HAP-1 (cell line): Measurements from ENCODE around the gene ATP2A3.
"Not testable (repeated sequence)": the region's sequence is repeated elsewhere in the genome, so short reads cannot be mapped to it uniquely, and the experiment has no call there.

Experiments used
- DNase-seq, 2 experiments: peaks; one replicate each; pipeline ENCODE4 v3.0.0-alpha.2; 2016 to 2020; ENCODE audit warnings: low spot score in 2 of 2
- H3K27me3 ChIP-seq: fragments of 250-450 bp; sonication (Bioruptor Pico); 2 replicates; pipeline ENCODE4 v1.5.1; 2020; ENCODE audit warnings: low read depth, mild to moderate bottlenecking, moderate library complexity
- H3K36me3 ChIP-seq: fragments of 250-450 bp; sonication (Bioruptor Pico); replicated peaks from 2 replicates; pipeline ENCODE4 v1.5.1; 2020; ENCODE audit warnings: mild to moderate bottlenecking
- H3K4me1 ChIP-seq: fragments of 250-450 bp; sonication (Bioruptor Pico); 2 replicates; pipeline ENCODE4 v1.5.1; 2020; ENCODE audit warnings: mild to moderate bottlenecking
- H3K4me3 ChIP-seq: fragments of 250-450 bp; sonication (Bioruptor Pico); 2 replicates; pipeline ENCODE4 v1.5.1; 2020; ENCODE audit warnings: mild to moderate bottlenecking, moderate library complexity
- H3K9me3 ChIP-seq: fragments of 250-450 bp; sonication (Bioruptor Pico); 2 replicates; pipeline ENCODE4 v1.5.1; 2020; ENCODE audit warnings: mild to moderate bottlenecking, moderate library complexity
- in situ Hi-C: fragments of 300-500 bp; cut with MboI; formaldehyde crosslinking; loops from 3 replicates; pipeline ENCODE4 v1.14.3; 2020; ENCODE audit warnings: low sequenced_read_pairs, inconsistent platforms, mixed read lengths

The ATP2A3 gene

DNA sequence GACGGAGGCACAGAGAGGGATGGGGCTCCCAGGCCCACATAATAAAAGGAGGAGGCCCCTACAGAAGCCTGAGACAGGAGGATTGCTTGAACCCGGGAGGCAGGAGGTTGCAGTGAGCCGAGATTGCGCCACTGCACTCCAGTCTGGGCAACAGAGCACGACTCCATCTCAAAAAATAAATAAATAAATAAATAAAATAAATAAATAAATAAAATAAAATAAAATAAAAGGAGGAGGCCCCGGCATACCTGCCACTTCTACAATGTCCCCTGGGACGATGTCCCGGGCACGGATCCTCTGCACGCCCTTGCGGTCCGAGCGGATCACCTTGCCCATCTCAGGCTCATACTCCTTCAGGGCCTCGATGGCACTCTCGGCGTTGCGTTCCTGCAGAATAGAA, 13.2 kb downstream of the ATP2A3 start:
- Histone ChIP-seq H3K4me1 (no peaks in the 10 kb centered on the region), H3K9me3 (no peaks in the 10 kb centered on the region), H3K36me3 (no peaks in the 10 kb centered on the region), H3K27me3 (no peaks in the 10 kb centered on the region), H3K4me3 (no peak overlapping the region)
- in situ Hi-C loops = no loop called here
- no peak for DNase-seq

DNA sequence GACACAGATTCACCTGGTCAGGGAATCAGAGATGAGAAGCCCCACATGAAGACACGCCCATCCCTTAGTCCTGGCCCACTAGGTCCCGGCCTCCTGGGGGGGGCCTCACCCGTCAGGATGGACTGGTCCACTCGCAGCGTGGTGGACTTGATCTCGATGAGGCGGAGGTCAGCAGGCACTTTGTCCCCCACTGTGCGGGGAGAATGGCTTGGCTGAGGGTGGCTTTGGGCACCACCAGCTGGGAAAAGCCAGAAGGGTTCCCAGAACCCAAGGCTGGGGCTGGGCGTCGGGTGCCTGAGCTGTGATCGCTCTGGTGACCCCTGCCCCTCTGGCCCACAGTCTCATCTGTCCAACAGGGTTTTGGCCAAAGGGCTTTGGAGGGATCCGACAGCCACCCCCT, 13.7 kb downstream of the ATP2A3 start:
- H3K36me3 ChIP-seq = no peaks in the 10 kb centered on the region
- H3K4me3 ChIP-seq = no peak overlapping the region
- no peaks in the 10 kb centered on the region for H3K27me3 ChIP-seq
- H3K4me1 ChIP-seq = no peaks in the 10 kb centered on the region
- H3K9me3 ChIP-seq = no peaks in the 10 kb centered on the region
- DNase-seq = no peak
- in situ Hi-C loops = no loop called here

DNA sequence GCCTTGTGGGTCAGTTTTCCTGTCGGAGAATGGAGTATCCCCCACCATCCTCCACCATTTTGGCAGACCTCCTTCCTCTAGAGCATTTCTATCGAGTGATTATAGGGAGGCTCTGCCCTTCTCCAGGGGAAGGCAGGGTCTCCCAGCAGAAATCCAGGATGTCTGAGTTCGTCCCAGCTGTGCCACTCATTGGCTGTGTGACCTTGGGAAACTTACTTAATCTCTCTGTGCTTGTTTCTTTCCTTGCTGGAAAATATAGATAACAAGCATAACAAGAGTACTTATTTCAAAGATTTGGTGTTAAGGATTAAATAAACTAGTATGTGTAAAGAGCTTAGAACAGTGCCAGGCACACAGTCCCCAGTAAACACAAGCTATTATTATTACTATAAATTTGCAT, 14.8 kb downstream of the ATP2A3 start:
- Histone ChIP-seq H3K36me3 (no peaks in the 10 kb centered on the region), H3K4me1 (no peaks in the 10 kb centered on the region)

DNA sequence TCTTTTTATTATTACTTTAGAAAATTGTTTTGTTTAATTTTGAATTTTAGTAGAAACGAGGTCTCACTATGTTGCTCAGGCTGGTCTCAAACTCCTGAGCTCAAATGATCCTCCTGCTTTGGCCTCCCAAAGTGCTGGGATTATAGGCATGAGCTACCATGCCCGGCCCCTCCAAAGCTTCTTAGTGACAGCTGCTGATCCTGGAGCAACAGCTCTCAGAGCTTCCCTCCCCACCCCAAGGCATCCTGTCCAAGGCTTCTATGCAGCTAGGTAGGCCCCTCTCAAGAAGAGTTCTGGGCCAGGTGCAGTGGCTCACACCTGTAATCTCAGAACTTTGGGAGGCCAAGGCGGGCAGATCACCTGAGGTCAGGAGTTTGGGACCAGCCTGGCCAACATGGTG, 15.7 kb downstream of the ATP2A3 start:
- H3K4me3 ChIP-seq, H3K36me3 ChIP-seq, H3K9me3 ChIP-seq, DNase-seq, H3K4me1 ChIP-seq, in situ Hi-C loops, H3K27me3 ChIP-seq: not testable (repeated sequence)

More for the DNA sequence above, 14.8 kb downstream of the ATP2A3 start:
- Histone ChIP-seq H3K4me3 (no peak overlapping the region), H3K9me3 (no peaks in the 10 kb centered on the region), H3K27me3 (no peaks in the 10 kb centered on the region)
- in situ Hi-C loops = no loop called here
- DNase-seq = no peak

DNA sequence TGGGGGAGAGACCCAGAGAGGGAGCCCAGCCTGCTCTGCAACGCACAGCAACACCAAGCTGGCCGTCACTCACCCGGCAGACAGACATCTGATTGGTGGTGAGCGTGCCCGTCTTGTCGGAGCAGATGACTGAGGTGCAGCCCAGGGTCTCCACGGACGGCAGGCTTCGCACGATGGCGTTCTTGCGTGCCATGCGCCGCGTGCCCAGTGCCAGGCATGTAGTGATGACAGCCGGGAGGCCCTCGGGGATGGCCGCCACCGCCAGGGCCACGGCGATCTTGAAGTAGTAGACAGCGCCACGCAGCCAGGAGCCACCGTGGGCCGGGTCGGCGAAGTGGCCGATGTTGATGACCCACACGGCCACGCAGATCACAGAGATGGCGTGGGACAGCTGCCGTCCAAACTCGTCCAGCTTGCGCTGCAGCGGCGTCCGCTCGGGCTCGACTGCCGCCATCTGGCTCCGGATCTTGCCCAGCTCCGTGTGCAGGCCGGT, 16.9 kb downstream of the ATP2A3 start:
- H3K4me1 ChIP-seq = no peaks in the 10 kb centered on the region
- no peaks in the 10 kb centered on the region for H3K9me3 ChIP-seq
- in situ Hi-C loops = no loop called here
- no peak overlapping the region for H3K4me3 ChIP-seq
- DNase-seq = no peak
- no peaks in the 10 kb centered on the region for H3K36me3 ChIP-seq
- H3K27me3 ChIP-seq = no peaks in the 10 kb centered on the region

DNA sequence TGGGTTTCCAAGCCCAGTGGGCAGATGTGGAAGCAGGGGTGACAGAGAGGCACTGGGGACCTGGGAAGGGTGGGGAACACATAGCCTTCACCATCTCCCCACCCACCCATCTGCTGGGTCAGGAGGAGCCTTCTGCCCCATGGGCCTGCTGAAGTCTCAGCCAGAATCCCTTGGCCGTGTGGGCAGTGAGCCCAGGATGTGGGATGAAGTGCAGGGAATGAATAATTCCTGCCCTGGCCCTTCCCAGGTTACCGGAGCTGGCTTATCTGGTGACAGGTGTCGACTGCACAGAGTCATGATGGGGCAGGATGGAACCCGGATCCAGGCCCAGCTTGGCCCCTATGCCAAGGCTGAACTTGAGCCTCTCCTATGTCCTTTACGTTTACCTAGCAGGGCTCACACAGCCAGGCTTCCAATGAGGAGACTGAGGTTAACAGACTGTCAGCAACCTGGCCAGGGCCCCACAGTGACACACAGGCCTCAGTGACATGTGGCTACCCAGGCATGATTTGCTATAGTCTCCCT, 17.5 kb downstream of the ATP2A3 start:
- no peaks in the 10 kb centered on the region for H3K4me1 ChIP-seq
- no peaks in the 10 kb centered on the region for H3K36me3 ChIP-seq
- H3K9me3 ChIP-seq = no peaks in the 10 kb centered on the region
- no peak for DNase-seq
- in situ Hi-C loops = no loop called here
- H3K27me3 ChIP-seq = no peaks in the 10 kb centered on the region
- H3K4me3 ChIP-seq = no peak overlapping the region

DNA sequence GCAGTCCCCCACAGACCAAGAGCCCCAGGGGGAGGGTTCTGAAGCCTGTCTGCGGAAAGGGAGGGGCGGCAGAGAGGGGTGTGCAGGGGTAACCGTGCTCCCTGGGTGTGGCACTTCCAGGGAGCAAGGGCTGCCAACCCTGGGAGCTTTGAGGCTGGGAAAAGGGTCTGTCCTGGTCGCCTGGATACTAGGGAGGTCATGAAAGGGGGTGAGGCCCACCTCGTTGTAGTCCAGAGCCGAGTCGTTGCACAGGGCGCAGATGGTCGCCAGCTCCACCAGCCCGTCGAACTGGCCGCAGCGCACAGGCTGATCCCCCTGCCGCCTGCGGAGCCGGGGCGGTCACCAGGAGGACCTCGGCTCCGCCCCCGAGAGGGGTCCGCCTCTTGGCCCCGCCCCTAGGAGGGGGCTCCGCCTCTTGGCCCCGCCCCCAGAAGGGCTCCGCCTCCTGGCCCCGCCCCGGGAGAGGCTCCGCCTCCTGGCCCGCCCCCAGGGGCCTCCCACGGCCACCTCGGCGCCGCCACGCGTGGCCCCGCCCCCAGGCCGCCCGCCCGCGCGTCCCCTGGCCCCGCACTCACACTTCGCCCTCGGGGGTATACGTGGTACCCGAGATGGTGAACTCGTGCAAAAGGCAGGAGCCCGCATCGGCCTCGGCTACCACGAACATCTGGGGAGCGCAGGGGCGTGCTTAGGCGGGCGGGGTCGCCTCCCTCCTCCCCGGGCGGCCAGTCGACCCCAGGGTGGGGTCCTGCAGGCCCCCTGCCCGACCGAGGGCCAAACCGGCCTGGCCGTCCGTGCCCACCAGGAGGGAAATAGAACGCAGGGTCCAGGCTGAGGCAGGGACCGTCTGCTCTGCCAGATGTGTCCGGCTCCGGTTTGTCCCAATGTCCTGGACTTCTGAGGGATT, 19.5 kb downstream of the ATP2A3 start:
- H3K4me3 ChIP-seq = no peak overlapping the region
- in situ Hi-C loops = no loop called here
- no peaks in the 10 kb centered on the region for H3K36me3 ChIP-seq
- no peaks in the 10 kb centered on the region for H3K4me1 ChIP-seq
- no peaks in the 10 kb centered on the region for H3K9me3 ChIP-seq
- DNase-seq = peak in 1 of 2 experiments; percentile 44
- H3K27me3 ChIP-seq = no peaks in the 10 kb centered on the region

DNA sequence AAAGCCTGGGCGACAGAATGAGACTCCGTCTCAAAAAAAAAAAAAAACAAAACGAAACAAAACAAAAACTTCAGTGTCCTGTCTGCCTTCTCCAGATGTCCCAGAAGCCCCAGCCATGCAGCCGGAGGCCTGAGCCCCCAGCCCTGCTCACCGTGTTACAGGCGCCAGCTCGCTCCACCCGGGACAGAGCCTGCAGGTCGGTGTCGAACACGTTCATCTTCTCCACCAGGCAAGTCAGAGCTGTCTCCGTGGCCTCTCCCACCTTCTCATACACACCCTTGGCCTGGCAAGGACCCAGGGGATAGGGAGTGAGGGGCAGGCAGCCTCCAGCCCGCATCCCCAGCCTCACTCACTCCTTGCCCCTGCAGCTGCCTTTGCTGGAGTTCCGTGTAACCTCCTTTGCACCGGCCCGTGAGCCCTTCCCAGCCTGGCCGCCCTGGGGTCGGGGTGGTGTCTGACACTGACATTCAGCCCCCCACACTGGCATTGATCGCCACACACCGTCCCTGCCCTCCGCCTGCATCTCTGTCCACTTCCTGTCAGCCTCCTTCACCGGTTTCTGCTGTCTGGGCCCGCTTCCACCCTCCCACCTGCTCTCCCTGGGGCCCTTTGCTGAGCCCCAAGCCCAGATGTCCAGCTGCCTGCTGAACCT, 20.9 kb downstream of the ATP2A3 start:
- Histone ChIP-seq H3K36me3 (no peaks in the 10 kb centered on the region), H3K9me3 (no peaks in the 10 kb centered on the region), H3K4me3 (no peak overlapping the region), H3K27me3 (no peaks in the 10 kb centered on the region), H3K4me1 (no peaks in the 10 kb centered on the region)
- no peak for DNase-seq
- in situ Hi-C loops = no loop called here

DNA sequence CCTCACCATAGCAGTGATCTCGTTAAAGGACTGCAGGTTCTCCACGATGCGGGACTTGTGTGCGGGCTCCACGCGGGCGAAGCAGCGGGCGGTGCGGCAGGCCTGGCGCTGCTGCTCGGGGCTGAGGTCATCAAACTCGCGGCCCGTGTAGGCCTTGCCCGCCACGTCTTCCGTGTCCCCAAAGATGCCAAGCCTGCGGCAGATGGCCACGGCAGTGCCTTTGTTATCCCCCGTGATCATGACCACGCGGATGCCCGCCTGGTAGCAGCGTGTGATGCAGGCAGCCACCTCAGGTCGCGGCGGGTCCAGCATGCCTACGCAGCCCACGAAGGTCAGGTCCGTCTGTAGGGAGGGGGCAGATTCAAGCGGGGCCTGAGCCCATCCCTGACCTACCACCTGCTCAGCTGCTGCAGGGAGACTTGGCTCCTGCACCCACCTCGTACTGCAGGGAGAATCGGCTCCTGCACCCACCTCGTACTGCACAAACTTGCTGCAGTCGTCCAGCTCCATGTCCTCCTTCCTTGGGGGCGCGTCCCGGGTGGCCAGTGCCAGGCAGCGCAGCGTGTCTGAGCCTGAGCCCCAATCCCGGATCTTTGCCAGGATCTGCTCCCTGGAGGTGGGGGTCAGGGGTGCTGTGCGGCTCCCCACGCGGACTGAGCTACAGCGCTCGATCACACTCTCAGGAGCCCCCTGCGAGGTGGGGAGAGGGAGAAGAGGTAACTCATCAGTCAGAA, 23.1 kb downstream of the ATP2A3 start:
- Histone ChIP-seq H3K36me3 (no peaks in the 10 kb centered on the region), H3K4me1 (no peaks in the 10 kb centered on the region), H3K9me3 (no peaks in the 10 kb centered on the region), H3K4me3 (no peak overlapping the region), H3K27me3 (no peaks in the 10 kb centered on the region)
- no peak for DNase-seq
- in situ Hi-C loops = no loop called here

DNA sequence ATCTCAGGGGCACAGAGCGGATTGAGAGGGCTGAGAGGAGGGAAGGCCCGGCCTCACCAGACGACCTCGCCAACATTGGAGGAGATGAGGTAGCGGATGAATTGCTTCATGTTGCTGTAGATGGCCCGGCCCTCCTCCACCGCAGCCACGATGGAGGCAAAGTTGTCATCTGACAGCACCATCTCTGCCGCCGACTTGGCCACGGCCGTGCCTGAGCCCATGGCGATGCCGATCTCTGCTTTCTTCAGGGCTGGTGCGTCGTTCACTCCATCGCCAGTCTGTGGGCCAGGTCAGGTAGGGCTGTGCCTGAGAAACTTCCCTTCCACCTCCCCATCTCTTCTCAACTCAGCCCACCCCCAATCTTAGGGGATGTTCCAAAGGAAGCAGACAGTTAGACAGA, 26.9 kb downstream of the ATP2A3 start:
- Histone ChIP-seq H3K36me3 (no peaks in the 10 kb centered on the region), H3K27me3 (no peaks in the 10 kb centered on the region), H3K4me3 (no peak overlapping the region), H3K9me3 (no peaks in the 10 kb centered on the region), H3K4me1 (no peaks in the 10 kb centered on the region)
- no peak for DNase-seq
- in situ Hi-C loops = no loop called here

DNA sequence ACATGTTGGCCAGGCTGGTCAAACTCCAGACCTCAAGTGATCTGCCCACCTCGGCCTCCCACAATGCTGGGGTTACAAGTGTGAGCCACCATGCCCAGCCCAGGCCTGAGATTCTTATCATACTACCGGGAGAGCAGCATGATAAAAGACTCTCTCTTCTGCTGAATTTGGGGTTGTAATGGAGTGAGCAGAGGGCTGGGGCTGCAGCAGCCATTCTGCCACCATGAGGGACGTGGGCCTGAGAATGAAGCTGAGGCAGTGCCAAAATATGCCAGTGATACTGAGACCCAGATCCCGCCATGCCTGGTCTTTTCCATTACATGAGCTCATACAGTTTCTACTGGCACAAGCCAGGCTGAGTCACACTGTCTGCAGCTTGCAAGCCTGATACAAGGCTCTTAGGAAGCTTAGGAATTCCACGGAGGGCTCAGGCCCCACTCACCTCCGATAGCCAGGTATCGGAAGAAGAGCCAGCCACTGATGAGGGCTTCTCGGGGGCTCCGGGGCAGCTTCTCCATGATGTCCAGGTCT, 28.3 kb downstream of the ATP2A3 start:
- DNase-seq = no peak
- Histone ChIP-seq H3K27me3 (no peaks in the 10 kb centered on the region), H3K4me3 (no peak overlapping the region), H3K4me1 (no peaks in the 10 kb centered on the region), H3K9me3 (no peaks in the 10 kb centered on the region), H3K36me3 (no peaks in the 10 kb centered on the region)
- in situ Hi-C loops = no loop called here

DNA sequence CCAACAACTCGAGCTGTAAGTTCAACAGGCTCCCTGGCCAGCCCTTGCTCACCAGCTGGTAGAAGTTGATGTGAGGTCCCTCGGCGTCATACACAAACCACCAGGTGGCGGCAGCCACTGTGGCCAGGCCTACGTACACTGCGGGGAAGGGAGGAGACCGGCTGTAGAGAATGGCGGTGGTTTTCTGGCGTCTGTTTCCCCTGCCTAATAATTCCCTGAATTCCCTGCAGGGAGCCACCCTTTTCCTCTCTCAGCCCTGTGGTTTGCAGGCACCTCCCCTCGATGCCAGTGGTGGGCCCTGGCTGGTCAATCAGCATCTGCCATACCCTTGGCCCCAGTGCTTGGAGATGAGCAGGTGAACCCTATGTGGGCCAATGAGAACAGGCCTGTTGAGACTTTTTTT, 29.1 kb downstream of the ATP2A3 start:
- no peaks in the 10 kb centered on the region for H3K27me3 ChIP-seq
- in situ Hi-C loops = no loop called here
- peak; percentile 28 to 70 for DNase-seq
- no peaks in the 10 kb centered on the region for H3K36me3 ChIP-seq
- no peaks in the 10 kb centered on the region for H3K4me1 ChIP-seq
- H3K4me3 ChIP-seq = no peak overlapping the region
- H3K9me3 ChIP-seq = no peaks in the 10 kb centered on the region

DNA sequence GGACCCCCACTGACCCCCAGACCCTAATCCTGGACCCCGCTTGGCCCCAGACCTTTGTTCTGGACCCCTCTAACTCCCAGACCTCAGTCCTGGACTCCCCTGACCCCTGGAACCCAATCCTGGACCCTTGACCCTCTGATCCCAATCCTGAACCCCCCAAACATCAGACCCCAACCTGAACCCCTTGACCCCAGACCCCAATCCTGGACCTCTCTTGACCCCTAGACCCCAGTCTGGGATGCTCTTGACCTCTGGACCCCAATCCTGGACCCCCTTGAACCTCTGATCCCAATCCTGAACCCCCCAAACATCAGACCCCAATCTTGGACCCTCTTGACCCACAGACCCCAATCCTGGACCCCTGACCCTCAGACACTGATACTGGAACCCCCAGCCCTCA, 34.5 kb downstream of the ATP2A3 start:
- no peak for DNase-seq
- no peaks in the 10 kb centered on the region for H3K4me1 ChIP-seq
- no peaks in the 10 kb centered on the region for H3K27me3 ChIP-seq
- no peaks in the 10 kb centered on the region for H3K9me3 ChIP-seq
- no peaks in the 10 kb centered on the region for H3K36me3 ChIP-seq
- no peak overlapping the region for H3K4me3 ChIP-seq
- in situ Hi-C loops = loop anchor here (5.0 kb wide), 1 partner anchor 63 kb away; no protein-coding TSS in a partner anchor
